C4-2B (cell line): ENCODE data around the gene EXOC6.

Experiments
- H3K27ac ChIP-seq: fragments of 450-650 bp; 2 replicates; pipeline ENCODE4 v1.5.1; 2017
- CTCF ChIP-seq: fragments of 450-650 bp; conservative IDR thresholded peaks from 2 replicates; pipeline ENCODE4 v1.5.1; 2017; ENCODE audit warnings: mild to moderate bottlenecking
- ZFX ChIP-seq: fragments of 450-650 bp; IDR thresholded peaks from 2 replicates; pipeline ENCODE4 v1.6.1; 2017

The EXOC6 gene

GRCh38 chr10:93068411-93069244, 220.3 kb downstream of the EXOC6 start:
- H3K27ac ChIP-seq = no peak overlapping the region
- TF ChIP-seq CTCF = no peak
- no peak for TF ChIP-seq ZFX

- no peak for TF ChIP-seq ZFX
- no peak for TF ChIP-seq CTCF
- H3K27ac ChIP-seq = no peak overlapping the region
Observed at GRCh38 chr10:93069245-93069561, 220.9 kb downstream of the EXOC6 start.

- H3K27ac ChIP-seq = no peak overlapping the region
- TF ChIP-seq CTCF (no peak), ZFX (no peak)
Observed at GRCh38 chr10:93070378-93071176, 222.3 kb downstream of the EXOC6 start.

- no peak overlapping the region for H3K27ac ChIP-seq
- TF ChIP-seq CTCF (no peak), ZFX (no peak)
Observed at GRCh38 chr10:93071177-93071472, 222.8 kb downstream of the EXOC6 start.

- H3K27ac ChIP-seq = no peak overlapping the region
- TF ChIP-seq ZFX (no peak), CTCF (no peak; the same call in 1 of the 2 replicates)
Observed at GRCh38 chr10:93071674-93072224, 223.4 kb downstream of the EXOC6 start.

- TF ChIP-seq ZFX = no peak
- no peak for TF ChIP-seq CTCF
- H3K27ac ChIP-seq = no peak overlapping the region
Observed at GRCh38 chr10:93072225-93072712, 223.9 kb downstream of the EXOC6 start.
